ENCODE results near the gene SYNM. TPM values are rescaled to one million over a fixed set of nuclear protein-coding genes. Genes with fewer than 3 reads are reported as not detected.

The SYNM gene
- polyA plus RNA-seq, 1 experiment, result 3.2 TPM

- TF ChIP-seq CTCF (IDR thresholded peaks at IDR 0.05; ENCODE audit: low read depth, low read length), result no peak
- Histone ChIP-seq H3K27me3 (ENCODE audit: control insufficient read depth, insufficient read depth, low read length) (peaks cover 25% of the 10 kb centered on the region), H3K27ac (ENCODE audit: low read depth, low read length) (no peak overlapping the region), H3K4me3 (ENCODE audit: low read depth, low read length) (no peak overlapping the region), H3K9me3 (ENCODE audit: control insufficient read depth, insufficient read depth, low read length) (no peaks in the 10 kb centered on the region)
- CTCF ChIA-PET, result interaction anchor here (0.5 to 8.0 kb wide), 5 partner anchors 8 to 220 kb away, joined by 3 to 198 read pairs (median 4); no protein-coding TSS in a partner anchor
- no peak for DNase-seq (ENCODE audit: low read depth, low spot score)
- POLR2A ChIA-PET, result no interaction called here
Observed at GRCh38 chr15:99097441-99098410, 7.2 kb upstream of the SYNM start.

- H3K27me3 ChIP-seq (ENCODE audit: control insufficient read depth, insufficient read depth, low read length), result peaks cover 26% of the 10 kb centered on the region
- no peak for DNase-seq (ENCODE audit: low read depth, low spot score)
- H3K27ac ChIP-seq (ENCODE audit: low read depth, low read length), result no peak overlapping the region
- no peaks in the 10 kb centered on the region for H3K9me3 ChIP-seq (ENCODE audit: control insufficient read depth, insufficient read depth, low read length)
- no peak for TF ChIP-seq CTCF (IDR thresholded peaks at IDR 0.05; ENCODE audit: low read depth, low read length)
- POLR2A ChIA-PET, result no interaction called here
- no peak overlapping the region for H3K4me3 ChIP-seq (ENCODE audit: low read depth, low read length)
- CTCF ChIA-PET, result interaction anchor here (1.1 to 8.0 kb wide), 3 partner anchors 12 to 114 kb away, joined by 3 to 198 read pairs (median 4); no protein-coding TSS in a partner anchor
Observed at GRCh38 chr15:99098426-99098825, 6.5 kb upstream of the SYNM start.

- TF ChIP-seq CTCF (IDR thresholded peaks at IDR 0.05; ENCODE audit: low read depth, low read length), result no peak
- ChIA-PET POLR2A (no interaction called here), CTCF (interaction anchor here (1.1 to 8.0 kb wide), 3 partner anchors 13 to 113 kb away, joined by 3 to 198 read pairs (median 4); no protein-coding TSS in a partner anchor)
- DNase-seq (ENCODE audit: low read depth, low spot score), result no peak
- Histone ChIP-seq H3K4me3 (ENCODE audit: low read depth, low read length) (no peak overlapping the region), H3K9me3 (ENCODE audit: control insufficient read depth, insufficient read depth, low read length) (no peaks in the 10 kb centered on the region), H3K27ac (ENCODE audit: low read depth, low read length) (no peak overlapping the region), H3K27me3 (ENCODE audit: control insufficient read depth, insufficient read depth, low read length) (peaks cover 26% of the 10 kb centered on the region)
Observed at GRCh38 chr15:99098991-99099390, 5.9 kb upstream of the SYNM start.

GRCh38 chr15:99099661-99100060, 5.2 kb upstream of the SYNM start:
- no peak for DNase-seq (ENCODE audit: low read depth, low spot score)
- TF ChIP-seq CTCF (IDR thresholded peaks at IDR 0.05; ENCODE audit: low read depth, low read length), result no peak
- POLR2A ChIA-PET, result no interaction called here
- no peak overlapping the region for H3K27ac ChIP-seq (ENCODE audit: low read depth, low read length)
- H3K9me3 ChIP-seq (ENCODE audit: control insufficient read depth, insufficient read depth, low read length), result no peaks in the 10 kb centered on the region
- CTCF ChIA-PET, result interaction anchor here (0.6 to 8.0 kb wide), 14 partner anchors 8 to 112 kb away, joined by 3 to 198 read pairs (median 8); no protein-coding TSS in a partner anchor
- H3K27me3 ChIP-seq (ENCODE audit: control insufficient read depth, insufficient read depth, low read length), result peaks cover 26% of the 10 kb centered on the region
- no peak overlapping the region for H3K4me3 ChIP-seq (ENCODE audit: low read depth, low read length)
